GM19467 (cell line): ENCODE results near the gene PYGO2.
"Not testable (repeated sequence)": the region's sequence is repeated elsewhere in the genome, so short reads cannot be mapped to it uniquely, and the experiment has no call there.

Experiments used
- ATAC-seq: cut with Tn5 transposase; IDR thresholded peaks from one replicate; pipeline ENCODE4 v1.9.1; 2021; ENCODE audit warnings: mild to moderate bottlenecking, moderate library complexity; ENCODE audit not compliant: unreplicated experiment

The PYGO2 gene

GRCh38 chr1:154911691-154912550 is 49.7 kb downstream of the PYGO2 start:
- no peak for ATAC-seq

GRCh38 chr1:154910851-154911250 is 50.7 kb downstream of the PYGO2 start:
- ATAC-seq = no peak

GRCh38 chr1:154908937-154909336 is 52.6 kb downstream of the PYGO2 start:
- no peak for ATAC-seq

- not testable (repeated sequence) for ATAC-seq
These were observed 53.5 kb downstream of the PYGO2 start for GRCh38 chr1:154908129-154908528.
